DOHH2 (cell line): Measurements from ENCODE around the gene ZNF414.

Experiments used
- CTCF ChIP-seq: fragments of 200-600 bp; sonication (generic); IDR thresholded peaks from one replicate; pipeline ENCODE4 v1.5.1; 2014; ENCODE audit warnings: antibody characterized with exemption, mild to moderate bottlenecking, low read depth, low read length; ENCODE audit not compliant: poor library complexity, severe bottlenecking
- EZH2phosphoT487 ChIP-seq: fragments of 200-600 bp; sonication (generic); IDR thresholded peaks from 2 replicates; pipeline ENCODE4 v1.6.1; 2017; ENCODE audit warnings: borderline replicate concordance, mild to moderate bottlenecking, antibody characterized with exemption, low read length, moderate library complexity, mixed read lengths

GRCh38 chr19:8484331-8484894 is 29.6 kb downstream of the ZNF414 start:
- no peak for TF ChIP-seq CTCF
- TF ChIP-seq EZH2phosphoT487 = no peak
